Panc1 (cell line): ENCODE results near the gene NRDC.

Source experiments
- POLR2AphosphoS5 ChIP-seq: IDR thresholded peaks from 2 replicates; pipeline ENCODE4 v1.6.1; 2012; ENCODE audit warnings: mild to moderate bottlenecking, low read depth, low read length, moderate library complexity
- SIN3A ChIP-seq: IDR thresholded peaks from 2 replicates; pipeline ENCODE4 v1.6.1; 2012; ENCODE audit warnings: low read depth, mild to moderate bottlenecking, low read length, moderate library complexity, borderline replicate concordance; ENCODE audit not compliant: insufficient read depth
- TF ChIP-seq, protein P1 (sequence below), 2 experiments: IDR thresholded peaks; 2 replicates each; pipeline ENCODE4 v1.6.1; 2011 to 2012; ENCODE audit warnings: low read depth in 2 of 2, control low read depth in 1 of 2, low read length in 1 of 2, mild to moderate bottlenecking in 1 of 2, moderate library complexity in 1 of 2; ENCODE audit not compliant: insufficient read depth in 1 of 2
- TF ChIP-seq, protein P2 (sequence below): fragments of 450-650 bp; IDR thresholded peaks from 2 replicates; pipeline ENCODE4 v1.5.1; 2017; ENCODE audit warnings: mild to moderate bottlenecking

DNA sequence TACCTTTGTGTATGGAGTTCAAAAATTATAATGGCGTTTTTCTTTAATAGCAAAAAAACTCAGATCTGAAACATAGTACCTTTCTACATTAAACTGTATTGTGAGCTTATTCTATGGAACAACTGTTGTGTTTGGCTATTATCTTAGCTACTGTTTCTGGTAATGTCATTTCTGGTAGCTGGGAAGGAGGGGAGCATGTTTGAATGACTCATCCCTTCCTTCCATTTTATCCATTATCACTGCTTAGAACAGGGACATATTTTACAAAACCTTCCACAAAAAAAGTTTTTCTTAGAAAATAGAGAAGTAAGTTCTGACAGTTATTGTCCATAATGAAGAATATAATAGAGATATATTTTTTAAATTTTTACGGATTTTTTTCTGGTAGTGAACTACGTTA, 128.3 kb downstream of the NRDC start:
- TF ChIP-seq, protein P1, sequence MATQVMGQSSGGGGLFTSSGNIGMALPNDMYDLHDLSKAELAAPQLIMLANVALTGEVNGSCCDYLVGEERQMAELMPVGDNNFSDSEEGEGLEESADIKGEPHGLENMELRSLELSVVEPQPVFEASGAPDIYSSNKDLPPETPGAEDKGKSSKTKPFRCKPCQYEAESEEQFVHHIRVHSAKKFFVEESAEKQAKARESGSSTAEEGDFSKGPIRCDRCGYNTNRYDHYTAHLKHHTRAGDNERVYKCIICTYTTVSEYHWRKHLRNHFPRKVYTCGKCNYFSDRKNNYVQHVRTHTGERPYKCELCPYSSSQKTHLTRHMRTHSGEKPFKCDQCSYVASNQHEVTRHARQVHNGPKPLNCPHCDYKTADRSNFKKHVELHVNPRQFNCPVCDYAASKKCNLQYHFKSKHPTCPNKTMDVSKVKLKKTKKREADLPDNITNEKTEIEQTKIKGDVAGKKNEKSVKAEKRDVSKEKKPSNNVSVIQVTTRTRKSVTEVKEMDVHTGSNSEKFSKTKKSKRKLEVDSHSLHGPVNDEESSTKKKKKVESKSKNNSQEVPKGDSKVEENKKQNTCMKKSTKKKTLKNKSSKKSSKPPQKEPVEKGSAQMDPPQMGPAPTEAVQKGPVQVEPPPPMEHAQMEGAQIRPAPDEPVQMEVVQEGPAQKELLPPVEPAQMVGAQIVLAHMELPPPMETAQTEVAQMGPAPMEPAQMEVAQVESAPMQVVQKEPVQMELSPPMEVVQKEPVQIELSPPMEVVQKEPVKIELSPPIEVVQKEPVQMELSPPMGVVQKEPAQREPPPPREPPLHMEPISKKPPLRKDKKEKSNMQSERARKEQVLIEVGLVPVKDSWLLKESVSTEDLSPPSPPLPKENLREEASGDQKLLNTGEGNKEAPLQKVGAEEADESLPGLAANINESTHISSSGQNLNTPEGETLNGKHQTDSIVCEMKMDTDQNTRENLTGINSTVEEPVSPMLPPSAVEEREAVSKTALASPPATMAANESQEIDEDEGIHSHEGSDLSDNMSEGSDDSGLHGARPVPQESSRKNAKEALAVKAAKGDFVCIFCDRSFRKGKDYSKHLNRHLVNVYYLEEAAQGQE (IDR thresholded peaks at IDR 0.05; ENCODE audit: insufficient read depth in 1 of 2, low read depth in 2 of 2, low read length in 1 of 2), result no peak
- TF ChIP-seq, protein P2, sequence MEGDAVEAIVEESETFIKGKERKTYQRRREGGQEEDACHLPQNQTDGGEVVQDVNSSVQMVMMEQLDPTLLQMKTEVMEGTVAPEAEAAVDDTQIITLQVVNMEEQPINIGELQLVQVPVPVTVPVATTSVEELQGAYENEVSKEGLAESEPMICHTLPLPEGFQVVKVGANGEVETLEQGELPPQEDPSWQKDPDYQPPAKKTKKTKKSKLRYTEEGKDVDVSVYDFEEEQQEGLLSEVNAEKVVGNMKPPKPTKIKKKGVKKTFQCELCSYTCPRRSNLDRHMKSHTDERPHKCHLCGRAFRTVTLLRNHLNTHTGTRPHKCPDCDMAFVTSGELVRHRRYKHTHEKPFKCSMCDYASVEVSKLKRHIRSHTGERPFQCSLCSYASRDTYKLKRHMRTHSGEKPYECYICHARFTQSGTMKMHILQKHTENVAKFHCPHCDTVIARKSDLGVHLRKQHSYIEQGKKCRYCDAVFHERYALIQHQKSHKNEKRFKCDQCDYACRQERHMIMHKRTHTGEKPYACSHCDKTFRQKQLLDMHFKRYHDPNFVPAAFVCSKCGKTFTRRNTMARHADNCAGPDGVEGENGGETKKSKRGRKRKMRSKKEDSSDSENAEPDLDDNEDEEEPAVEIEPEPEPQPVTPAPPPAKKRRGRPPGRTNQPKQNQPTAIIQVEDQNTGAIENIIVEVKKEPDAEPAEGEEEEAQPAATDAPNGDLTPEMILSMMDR, result no peak
- no peak for TF ChIP-seq SIN3A
- TF ChIP-seq POLR2AphosphoS5, result no peak
